RWPE1 (cell line): ENCODE measurements around the gene LENEP.

Experiments
- CTCF ChIA-PET: fragments of 350-600 bp; sonication (Branson Sonifier 250); formaldehyde crosslinking; extraction: SDS; loops from one replicate; lab custom pipeline; 2021; lab: Yijun Ruan, JAX
- POLR2A ChIA-PET: fragments of 400-600 bp; formaldehyde crosslinking; extraction: SDS; loops from one replicate; lab custom pipeline; 2020; ENCODE audit warnings: antibody characterized with exemption; ENCODE audit not compliant: low non-redundant PET; lab: Yijun Ruan, JAX
- DNase-seq: peaks from one replicate; pipeline ENCODE4 v3.0.0; 2012; ENCODE audit warnings: low spot score
- H3K27ac ChIP-seq: fragments of 450-650 bp; 2 replicates; pipeline ENCODE4 v1.5.1; 2017
- CTCF ChIP-seq: fragments of 450-650 bp; conservative IDR thresholded peaks from 2 replicates; pipeline ENCODE4 v1.5.1; 2017; ENCODE audit warnings: low read depth, mild to moderate bottlenecking

The LENEP gene

GRCh38 chr1:155040358-155041093 is 47.1 kb downstream of the LENEP start:
- no peak for DNase-seq
- no peak for TF ChIP-seq CTCF
- POLR2A ChIA-PET = interaction anchor here (0.6 kb wide), 1 partner anchor 36 kb away, joined by 12 read pairs; no protein-coding TSS in a partner anchor
- CTCF ChIA-PET = interaction anchor here (0.6 to 1.2 kb wide), 5 partner anchors 10 to 717 kb away, joined by 3 to 4 read pairs (median 3); no protein-coding TSS in a partner anchor
- H3K27ac ChIP-seq = no peak overlapping the region

GRCh38 chr1:155042789-155043188 is 49.4 kb downstream of the LENEP start:
- no peak for DNase-seq
- no peak for TF ChIP-seq CTCF
- CTCF ChIA-PET = interaction anchor here (0.6 to 2.4 kb wide), 3 partner anchors 25 to 43 kb away, joined by 3 to 16 read pairs (median 10); no protein-coding TSS in a partner anchor
- POLR2A ChIA-PET = no interaction called here
- H3K27ac ChIP-seq = peak overlapping the region; percentile 77

- ChIA-PET CTCF (interaction anchor here (0.7 to 2.5 kb wide), 9 partner anchors 13 to 79 kb away, joined by 3 to 16 read pairs (median 7); no protein-coding TSS in a partner anchor), POLR2A (no interaction called here)
- no peak for TF ChIP-seq CTCF
- no peak for DNase-seq
- H3K27ac ChIP-seq = peak overlapping the region; percentile 77
Observed at GRCh38 chr1:155043301-155043702, 49.9 kb downstream of the LENEP start.

GRCh38 chr1:155043793-155044192 is 50.4 kb downstream of the LENEP start:
- TF ChIP-seq CTCF = no peak
- ChIA-PET POLR2A (no interaction called here), CTCF (interaction anchor here (0.6 to 2.5 kb wide), 13 partner anchors 9 to 123 kb away, joined by 3 to 16 read pairs (median 6); partner anchors contain the start of gene EFNA4)
- no peak for DNase-seq
- H3K27ac ChIP-seq = peak overlapping the region; percentile 77
